ENCODE results near the gene RAB3GAP1. TPM values are rescaled to one million over a fixed set of nuclear protein-coding genes. Genes with fewer than 3 reads are reported as not detected.
"Not testable (repeated sequence)": the region's sequence is repeated elsewhere in the genome, so short reads cannot be mapped to it uniquely, and the experiment has no call there.

RAB3GAP1 gene
- total RNA-seq, 2 donors from 2014 or later = 34.3 to 47.9 TPM

DNA sequence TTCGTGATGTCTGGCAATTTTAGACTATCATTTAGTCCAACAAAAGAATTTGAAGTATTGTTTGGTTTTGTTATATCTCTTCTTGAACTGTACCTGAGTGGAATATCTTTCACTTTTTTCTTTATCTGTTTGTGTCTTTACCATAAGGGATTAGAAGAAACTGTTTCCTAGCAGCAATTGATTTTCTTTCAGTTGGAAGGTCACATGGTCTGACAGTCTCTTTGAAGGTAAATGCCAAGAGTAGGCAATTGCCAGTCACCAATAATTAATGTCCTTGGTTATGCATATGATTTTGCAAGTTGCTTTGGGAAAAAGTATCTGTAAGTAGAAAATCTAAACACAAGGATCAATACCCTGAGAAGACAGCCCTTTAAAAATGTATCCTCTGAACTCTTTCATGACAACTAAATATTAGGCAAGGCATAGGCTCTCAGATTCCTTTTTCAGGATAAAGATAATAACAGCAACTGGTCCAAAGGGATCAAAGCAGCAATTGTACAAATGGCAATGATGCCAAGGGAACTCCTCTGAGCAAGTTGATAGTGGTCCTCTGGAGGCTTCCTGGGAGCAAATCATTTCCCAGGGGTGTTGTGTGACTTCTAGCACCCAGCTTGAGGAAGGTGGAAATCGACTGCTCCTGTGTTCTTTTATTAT is 22.5 kb upstream of the RAB3GAP1 start:
- TF ChIP-seq CTCF (IDR thresholded peaks at IDR 0.05) = no peak
- H3K36me3 ChIP-seq = no peaks in the 10 kb centered on the region
- DNase-seq = no peak
- no peaks in the 10 kb centered on the region for H3K9me3 ChIP-seq
- H3K9ac ChIP-seq (ENCODE audit: low read depth in 2 of 2, low read length in 2 of 2) = no peak overlapping the region
- no peak overlapping the region for H3K27ac ChIP-seq
- no peak overlapping the region for H3K4me3 ChIP-seq
- intact Hi-C loops (cut with DNase I) = no loop called here
- no peaks in the 10 kb centered on the region for H3K27me3 ChIP-seq
- H3K4me1 ChIP-seq = no peaks in the 10 kb centered on the region

- TF ChIP-seq CTCF (IDR thresholded peaks at IDR 0.05) = no peak
- H3K9ac ChIP-seq (ENCODE audit: low read depth in 2 of 2, low read length in 2 of 2) = no peak overlapping the region
- H3K27ac ChIP-seq = no peak overlapping the region
- no peaks in the 10 kb centered on the region for H3K4me1 ChIP-seq
- no peaks in the 10 kb centered on the region for H3K9me3 ChIP-seq
- no peaks in the 10 kb centered on the region for H3K36me3 ChIP-seq
- H3K4me3 ChIP-seq = no peak overlapping the region
- intact Hi-C loops (cut with DNase I) = no loop called here
- no peak for DNase-seq
- H3K27me3 ChIP-seq = no peaks in the 10 kb centered on the region
Measured at GRCh38 chr2:135030826-135031225, 21.3 kb upstream of the RAB3GAP1 start.

DNA sequence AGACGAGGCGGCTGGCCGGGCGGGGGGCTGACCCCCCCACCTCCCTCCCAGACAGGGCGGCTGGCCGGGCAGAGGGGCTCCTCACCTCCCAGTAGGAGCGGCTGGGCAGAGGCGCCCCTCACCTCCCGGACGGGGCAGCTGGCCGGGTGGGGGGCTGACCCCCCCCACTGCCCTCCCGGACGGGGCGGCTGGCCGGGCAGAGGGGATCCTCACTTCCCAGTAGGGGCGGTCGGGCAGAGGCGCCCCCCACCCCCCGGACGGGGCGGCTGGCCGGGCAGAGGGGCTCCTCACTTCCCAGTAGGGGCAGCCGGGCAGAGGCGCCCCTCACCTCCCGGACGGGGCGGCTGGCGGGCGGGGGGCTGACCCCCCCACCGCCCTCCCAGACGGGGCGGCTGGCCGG is 18.9 kb upstream of the RAB3GAP1 start:
- H3K4me3 ChIP-seq; H3K9me3 ChIP-seq; H3K4me1 ChIP-seq; H3K36me3 ChIP-seq; H3K27me3 ChIP-seq; DNase-seq; H3K9ac ChIP-seq (ENCODE audit: low read depth in 2 of 2, low read length in 2 of 2); intact Hi-C loops (cut with DNase I); H3K27ac ChIP-seq: not testable (repeated sequence)

DNA sequence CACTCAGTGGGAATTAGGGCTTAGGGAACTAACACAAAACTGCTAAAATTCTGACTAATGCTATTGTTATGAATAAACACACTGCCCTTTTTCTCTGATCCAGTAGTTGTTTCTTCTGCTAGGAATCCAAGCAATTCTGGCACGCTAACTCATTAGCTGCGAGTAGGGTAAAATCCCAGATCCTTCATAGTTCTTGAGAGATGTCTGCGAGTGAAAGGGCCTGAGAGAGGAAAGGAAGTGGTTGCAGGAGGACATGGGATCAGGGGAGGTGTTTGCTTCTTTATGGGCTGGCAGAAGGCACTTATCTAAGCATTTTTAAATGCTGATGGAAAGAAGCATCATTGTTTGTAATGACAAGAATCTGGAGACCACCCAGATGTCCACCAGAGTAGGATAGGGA is 14.3 kb upstream of the RAB3GAP1 start:
- intact Hi-C loops (cut with DNase I) = no loop called here
- Histone ChIP-seq H3K36me3 (no peaks in the 10 kb centered on the region), H3K27me3 (no peaks in the 10 kb centered on the region), H3K4me3 (no peak overlapping the region), H3K9ac (ENCODE audit: low read depth in 2 of 2, low read length in 2 of 2) (no peak overlapping the region), H3K4me1 (no peaks in the 10 kb centered on the region), H3K27ac (no peak overlapping the region), H3K9me3 (no peaks in the 10 kb centered on the region)
- TF ChIP-seq CTCF (IDR thresholded peaks at IDR 0.05) = no peak
- DNase-seq = no peak

DNA sequence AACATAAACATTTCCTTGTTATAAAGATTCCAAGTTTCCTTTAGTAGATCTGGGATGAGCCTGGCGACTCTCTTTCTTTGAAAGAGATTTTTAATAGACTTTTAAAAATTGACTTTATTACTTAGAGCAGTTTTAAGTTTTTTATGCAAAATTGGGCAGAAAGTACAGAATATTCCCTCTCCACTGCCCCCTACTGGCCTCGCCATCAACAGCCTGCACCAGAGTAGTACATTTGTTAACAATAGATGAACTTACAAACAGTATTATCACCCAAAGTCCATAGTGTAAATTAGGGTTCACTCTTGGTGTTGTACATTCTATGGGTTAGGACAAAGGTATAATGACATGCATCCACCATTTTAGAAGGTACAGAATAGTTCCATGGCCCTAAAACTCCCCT is 8.7 kb upstream of the RAB3GAP1 start:
- no peaks in the 10 kb centered on the region for H3K36me3 ChIP-seq
- H3K27me3 ChIP-seq = no peaks in the 10 kb centered on the region
- H3K4me3 ChIP-seq = no peak overlapping the region
- H3K27ac ChIP-seq = no peak overlapping the region
- intact Hi-C loops (cut with DNase I) = no loop called here
- H3K9me3 ChIP-seq = no peaks in the 10 kb centered on the region
- no peak for DNase-seq
- H3K4me1 ChIP-seq = no peaks in the 10 kb centered on the region
- TF ChIP-seq CTCF (IDR thresholded peaks at IDR 0.05) = no peak
- no peak overlapping the region for H3K9ac ChIP-seq (ENCODE audit: low read depth in 2 of 2, low read length in 2 of 2)

- DNase-seq = no peak
- Histone ChIP-seq H3K4me1 (no peaks in the 10 kb centered on the region), H3K9me3 (no peaks in the 10 kb centered on the region), H3K9ac (ENCODE audit: low read depth in 2 of 2, low read length in 2 of 2) (no peak within 1 kb of the TSS), H3K4me3 (no peak within 1 kb of the TSS), H3K36me3 (no peaks in the 10 kb centered on the region), H3K27me3 (no peaks in the 10 kb centered on the region), H3K27ac (no peak within 1 kb of the TSS)
- TF ChIP-seq CTCF (IDR thresholded peaks at IDR 0.05) = no peak
- intact Hi-C loops (cut with DNase I) = no loop called here
Measured at GRCh38 chr2:135047300-135047699, 4.8 kb upstream of the RAB3GAP1 start, which contains the start of gene MAP3K19. MAP3K19 (minus strand) TSS chr2:135047447; CDS start chr2:135024647, 22,800 bp downstream.
